Measurements from ENCODE around the gene C2CD2. TPM values are rescaled to one million over a fixed set of nuclear protein-coding genes. Genes with fewer than 3 reads are reported as not detected.

The C2CD2 gene
- total and polyA plus RNA-seq, 2 of the 4 experiments (the other 2 are of a cell fraction), result 15.6 to 25.3 TPM

DNA sequence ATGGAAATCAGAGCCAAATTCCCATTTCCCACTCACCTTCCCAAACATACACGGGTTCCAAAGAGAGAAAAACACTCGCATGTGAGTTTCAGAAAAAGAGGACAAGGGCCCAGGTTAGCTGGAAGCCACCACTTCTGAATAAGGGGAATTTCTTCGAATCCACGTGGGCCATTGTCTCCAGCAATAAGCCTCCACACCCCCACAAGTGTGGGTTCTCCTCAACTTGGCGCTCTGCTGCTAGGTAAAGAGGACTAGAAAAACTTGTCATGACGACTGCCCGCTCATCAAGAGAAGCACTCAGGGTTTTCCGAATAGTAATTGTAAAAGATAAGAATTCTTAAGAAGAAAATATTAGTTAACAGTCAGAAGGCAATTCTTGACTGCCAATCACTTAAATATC lies 105.3 kb downstream of the C2CD2 start:
- peaks cover 4% of the 10 kb centered on the region for H3K36me3 ChIP-seq (ENCODE audit: control insufficient read depth, insufficient read depth, low read length)
- H3K56ac ChIP-seq (ENCODE audit: extremely low read depth, insufficient read depth, low read length), result no peak overlapping the region
- no peak overlapping the region for H4K5ac ChIP-seq (ENCODE audit: low read depth, low read length)
- POLR2A ChIA-PET (ENCODE audit: unreplicated experiment), result no interaction called here
- H2BK120ac ChIP-seq (ENCODE audit: low read depth, low read length), result no peak overlapping the region
- no peak overlapping the region for H3K4ac ChIP-seq (ENCODE audit: low read depth, low read length)
- intact Hi-C loops (cut with micrococcal nuclease), result no loop called here
- H3K9me1 ChIP-seq (ENCODE audit: insufficient read depth, low read length), result peaks cover 3% of the 10 kb centered on the region; the same call in 1 of the 2 replicates
- no peak overlapping the region for H3K4me2 ChIP-seq (ENCODE audit: low read depth, low read length)
- in situ Hi-C loops (cut with MboI; ENCODE audit: low sequenced_read_pairs), result no loop called here
- DNase-seq, result no peak
- no peak for ATAC-seq (ENCODE audit: low read depth)
- H3K79me1 ChIP-seq (ENCODE audit: low read depth in 1 of 2, low read length in 2 of 2), result 0 out of 4 replicates have a peak, but pooled peaks cover 0 to 4% of the 10 kb centered on the region in 2 experiments
- H4K20me1 ChIP-seq (ENCODE audit: insufficient read depth, low read length), result no peaks in the 10 kb centered on the region; the same call in 1 of the 2 replicates
- dilution Hi-C loops (cut with HindIII; ENCODE audit: low sequenced_read_pairs, unreplicated experiment), result no loop called here
- H3K4me1 ChIP-seq (ENCODE audit: control insufficient read depth, insufficient read depth, low read length), result no peaks in the 10 kb centered on the region
- H3K23ac ChIP-seq (ENCODE audit: low read depth, low read length), result no peak overlapping the region
- TF ChIP-seq RCOR1 (IDR thresholded peaks at IDR 0.05; ENCODE audit: insufficient replicate concordance, low read length) (no peak), FOS (IDR thresholded peaks at IDR 0.05; ENCODE audit: low read depth, low read length) (no peak), BHLHE40 (IDR thresholded peaks at IDR 0.05; ENCODE audit: low read depth, low read length) (no peak), CHD1 (IDR thresholded peaks at IDR 0.05; ENCODE audit: low read depth, low read length) (no peak), POLR2A (IDR thresholded peaks at IDR 0.05; ENCODE audit: low read depth, low read length) (no peak), CEBPB (IDR thresholded peaks at IDR 0.05; ENCODE audit: low read depth, low read length) (no peak), MAZ (IDR thresholded peaks at IDR 0.05; ENCODE audit: borderline replicate concordance, low read depth, low read length) (no peak), MXI1 (IDR thresholded peaks at IDR 0.05; ENCODE audit: borderline replicate concordance, low read depth, low read length) (no peak), MAFK (IDR thresholded peaks at IDR 0.05; ENCODE audit: low read depth, low read length) (no peak)
- TF ChIP-seq, protein P1, sequence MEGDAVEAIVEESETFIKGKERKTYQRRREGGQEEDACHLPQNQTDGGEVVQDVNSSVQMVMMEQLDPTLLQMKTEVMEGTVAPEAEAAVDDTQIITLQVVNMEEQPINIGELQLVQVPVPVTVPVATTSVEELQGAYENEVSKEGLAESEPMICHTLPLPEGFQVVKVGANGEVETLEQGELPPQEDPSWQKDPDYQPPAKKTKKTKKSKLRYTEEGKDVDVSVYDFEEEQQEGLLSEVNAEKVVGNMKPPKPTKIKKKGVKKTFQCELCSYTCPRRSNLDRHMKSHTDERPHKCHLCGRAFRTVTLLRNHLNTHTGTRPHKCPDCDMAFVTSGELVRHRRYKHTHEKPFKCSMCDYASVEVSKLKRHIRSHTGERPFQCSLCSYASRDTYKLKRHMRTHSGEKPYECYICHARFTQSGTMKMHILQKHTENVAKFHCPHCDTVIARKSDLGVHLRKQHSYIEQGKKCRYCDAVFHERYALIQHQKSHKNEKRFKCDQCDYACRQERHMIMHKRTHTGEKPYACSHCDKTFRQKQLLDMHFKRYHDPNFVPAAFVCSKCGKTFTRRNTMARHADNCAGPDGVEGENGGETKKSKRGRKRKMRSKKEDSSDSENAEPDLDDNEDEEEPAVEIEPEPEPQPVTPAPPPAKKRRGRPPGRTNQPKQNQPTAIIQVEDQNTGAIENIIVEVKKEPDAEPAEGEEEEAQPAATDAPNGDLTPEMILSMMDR (conservative IDR thresholded peaks at IDR 0.05; ENCODE audit: low read depth, low read length), result no peak
- TF ChIP-seq, protein P2, sequence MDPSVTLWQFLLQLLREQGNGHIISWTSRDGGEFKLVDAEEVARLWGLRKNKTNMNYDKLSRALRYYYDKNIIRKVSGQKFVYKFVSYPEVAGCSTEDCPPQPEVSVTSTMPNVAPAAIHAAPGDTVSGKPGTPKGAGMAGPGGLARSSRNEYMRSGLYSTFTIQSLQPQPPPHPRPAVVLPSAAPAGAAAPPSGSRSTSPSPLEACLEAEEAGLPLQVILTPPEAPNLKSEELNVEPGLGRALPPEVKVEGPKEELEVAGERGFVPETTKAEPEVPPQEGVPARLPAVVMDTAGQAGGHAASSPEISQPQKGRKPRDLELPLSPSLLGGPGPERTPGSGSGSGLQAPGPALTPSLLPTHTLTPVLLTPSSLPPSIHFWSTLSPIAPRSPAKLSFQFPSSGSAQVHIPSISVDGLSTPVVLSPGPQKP (IDR thresholded peaks at IDR 0.05; ENCODE audit: borderline replicate concordance, low read depth, low read length), result no peak
- TF ChIP-seq, protein P3, sequence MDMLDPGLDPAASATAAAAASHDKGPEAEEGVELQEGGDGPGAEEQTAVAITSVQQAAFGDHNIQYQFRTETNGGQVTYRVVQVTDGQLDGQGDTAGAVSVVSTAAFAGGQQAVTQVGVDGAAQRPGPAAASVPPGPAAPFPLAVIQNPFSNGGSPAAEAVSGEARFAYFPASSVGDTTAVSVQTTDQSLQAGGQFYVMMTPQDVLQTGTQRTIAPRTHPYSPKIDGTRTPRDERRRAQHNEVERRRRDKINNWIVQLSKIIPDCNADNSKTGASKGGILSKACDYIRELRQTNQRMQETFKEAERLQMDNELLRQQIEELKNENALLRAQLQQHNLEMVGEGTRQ (IDR thresholded peaks at IDR 0.05; ENCODE audit: low read depth, low read length), result no peak
- no peak overlapping the region for H4K8ac ChIP-seq (ENCODE audit: low read depth in 2 of 2, low read length in 2 of 2)
- H3K27me3 ChIP-seq (ENCODE audit: control insufficient read depth, insufficient read depth, low read length), result no peaks in the 10 kb centered on the region
- BruUV-seq (replicated peaks), result no TSS peak
- H3K9me3 ChIP-seq (ENCODE audit: control insufficient read depth, insufficient read depth, low read length), result no peaks in the 10 kb centered on the region
- no peak overlapping the region for H2BK5ac ChIP-seq (ENCODE audit: low read depth, low read length, poor library complexity, severe bottlenecking)
- no peak overlapping the region for H2BK20ac ChIP-seq (ENCODE audit: low read depth, low read length)
- no CpG with 5 or more reads among the region's 8 CpGs for WGBS, 2 experiments (ENCODE audit: extremely low coverage in 2 of 2, insufficient read length in 1 of 2)
- H3K14ac ChIP-seq (replicated peaks; ENCODE audit: low read depth, low read length), result no peak overlapping the region
- H2AK9ac ChIP-seq (replicated peaks; ENCODE audit: low read depth, low read length, poor library complexity), result no peak overlapping the region
- H3K9ac ChIP-seq (ENCODE audit: low read depth, low read length), result no peak overlapping the region
- no peak overlapping the region for H2BK15ac ChIP-seq (ENCODE audit: low read depth, low read length)
- no peak overlapping the region for H3K27ac ChIP-seq (ENCODE audit: insufficient read depth, low read length)
- CTCF ChIA-PET, result interaction anchor here (1.3 kb wide), 1 partner anchor 237 kb away, joined by 3 read pairs; no protein-coding TSS in a partner anchor
- no peak overlapping the region for H4K91ac ChIP-seq (ENCODE audit: insufficient read depth, low read depth, low read length)
- no peak overlapping the region for H2AFZ ChIP-seq (replicated peaks; ENCODE audit: low read length, poor library complexity)
- no peak overlapping the region for H3K18ac ChIP-seq (ENCODE audit: low read depth, low read length)
- H2AK5ac ChIP-seq (ENCODE audit: low read depth, low read length), result no peak overlapping the region
- no peak overlapping the region for H3K4me3 ChIP-seq (ENCODE audit: insufficient read depth, low read depth, low read length)
